ENCODE results near the gene RAD1.

The RAD1 gene

GRCh38 chr5:34859253-34859652, 56.1 kb downstream of the RAD1 start:
- DNase-seq: no peak

- no peak for DNase-seq
Measured at GRCh38 chr5:34858790-34859189, 56.5 kb downstream of the RAD1 start.

- no peak for DNase-seq
Measured at GRCh38 chr5:34857894-34858293, 57.4 kb downstream of the RAD1 start.

- no peak for DNase-seq
Measured at GRCh38 chr5:34857161-34857560, 58.1 kb downstream of the RAD1 start.
